ENCODE data around the gene OVCH1. TPM values are rescaled to one million over a fixed set of nuclear protein-coding genes. Genes with fewer than 3 reads are reported as not detected.

The OVCH1 gene
- total RNA-seq, 1 donor from 2014 or later: not detected

DNA sequence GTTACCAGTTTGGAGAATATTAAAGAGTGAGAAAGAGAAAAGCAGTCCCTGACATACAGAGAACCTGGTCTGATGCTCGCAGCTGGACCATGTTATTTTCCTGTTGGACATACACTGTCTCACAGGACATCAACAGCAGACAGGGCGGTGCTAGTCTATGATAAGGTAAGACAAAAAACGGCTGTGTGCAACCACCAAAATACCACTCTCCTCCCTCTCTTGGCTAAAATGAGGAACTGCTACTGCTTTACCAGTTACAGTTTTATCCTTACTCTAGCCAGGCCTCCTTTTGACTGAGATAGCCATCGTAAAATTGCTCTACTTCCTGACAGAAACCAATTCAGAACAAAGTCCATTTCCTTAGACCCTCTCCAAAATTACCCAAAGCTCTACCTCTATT lies 69.5 kb downstream of the OVCH1 start:
- peaks cover 13% of the 10 kb centered on the region for H3K9me3 Mint-ChIP-seq
- no peaks in the 10 kb centered on the region for H3K27me3 Mint-ChIP-seq (ENCODE audit: low read depth)
- DNase-seq (ENCODE audit: low spot score in 2 of 2, unreplicated experiment in 2 of 2): no peak

DNA sequence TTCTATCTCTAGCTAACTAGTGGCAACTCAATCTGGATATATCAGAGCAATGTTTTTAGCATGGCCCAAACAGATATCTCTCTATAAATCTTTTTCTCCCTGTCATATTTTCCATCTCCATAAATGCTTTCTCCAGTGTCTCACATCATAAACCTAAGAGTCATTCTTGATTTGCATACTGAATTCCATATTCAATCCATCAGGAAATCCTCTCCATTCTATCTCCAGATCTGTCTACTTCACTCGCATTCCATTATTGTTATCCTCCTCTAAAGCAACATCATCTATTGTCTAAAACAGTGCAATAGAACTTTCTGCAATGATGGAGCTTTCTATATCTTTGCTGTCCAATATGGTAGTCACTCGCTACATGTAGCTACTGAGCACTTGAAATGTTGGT lies 71.0 kb downstream of the OVCH1 start:
- H3K9me3 Mint-ChIP-seq: peaks cover 13% of the 10 kb centered on the region
- TF ChIP-seq, protein P1, sequence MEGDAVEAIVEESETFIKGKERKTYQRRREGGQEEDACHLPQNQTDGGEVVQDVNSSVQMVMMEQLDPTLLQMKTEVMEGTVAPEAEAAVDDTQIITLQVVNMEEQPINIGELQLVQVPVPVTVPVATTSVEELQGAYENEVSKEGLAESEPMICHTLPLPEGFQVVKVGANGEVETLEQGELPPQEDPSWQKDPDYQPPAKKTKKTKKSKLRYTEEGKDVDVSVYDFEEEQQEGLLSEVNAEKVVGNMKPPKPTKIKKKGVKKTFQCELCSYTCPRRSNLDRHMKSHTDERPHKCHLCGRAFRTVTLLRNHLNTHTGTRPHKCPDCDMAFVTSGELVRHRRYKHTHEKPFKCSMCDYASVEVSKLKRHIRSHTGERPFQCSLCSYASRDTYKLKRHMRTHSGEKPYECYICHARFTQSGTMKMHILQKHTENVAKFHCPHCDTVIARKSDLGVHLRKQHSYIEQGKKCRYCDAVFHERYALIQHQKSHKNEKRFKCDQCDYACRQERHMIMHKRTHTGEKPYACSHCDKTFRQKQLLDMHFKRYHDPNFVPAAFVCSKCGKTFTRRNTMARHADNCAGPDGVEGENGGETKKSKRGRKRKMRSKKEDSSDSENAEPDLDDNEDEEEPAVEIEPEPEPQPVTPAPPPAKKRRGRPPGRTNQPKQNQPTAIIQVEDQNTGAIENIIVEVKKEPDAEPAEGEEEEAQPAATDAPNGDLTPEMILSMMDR (IDR thresholded peaks at IDR 0.05; ENCODE audit: unreplicated experiment): no peak
- DNase-seq (ENCODE audit: low spot score in 2 of 2, unreplicated experiment in 2 of 2): no peak
- no peaks in the 10 kb centered on the region for H3K27me3 Mint-ChIP-seq (ENCODE audit: low read depth)
- H3K4me1 Mint-ChIP-seq: no peaks in the 10 kb centered on the region
- H3K4me3 Mint-ChIP-seq: no peak overlapping the region
- H3K36me3 Mint-ChIP-seq: no peaks in the 10 kb centered on the region
- no peak overlapping the region for H3K27ac Mint-ChIP-seq

More for the DNA sequence above, 69.5 kb downstream of the OVCH1 start:
- Mint-ChIP-seq H3K27ac (no peak overlapping the region), H3K4me1 (no peaks in the 10 kb centered on the region), H3K36me3 (no peaks in the 10 kb centered on the region), H3K4me3 (no peak overlapping the region)
- TF ChIP-seq, protein P1 (IDR thresholded peaks at IDR 0.05; ENCODE audit: unreplicated experiment): no peak

DNA sequence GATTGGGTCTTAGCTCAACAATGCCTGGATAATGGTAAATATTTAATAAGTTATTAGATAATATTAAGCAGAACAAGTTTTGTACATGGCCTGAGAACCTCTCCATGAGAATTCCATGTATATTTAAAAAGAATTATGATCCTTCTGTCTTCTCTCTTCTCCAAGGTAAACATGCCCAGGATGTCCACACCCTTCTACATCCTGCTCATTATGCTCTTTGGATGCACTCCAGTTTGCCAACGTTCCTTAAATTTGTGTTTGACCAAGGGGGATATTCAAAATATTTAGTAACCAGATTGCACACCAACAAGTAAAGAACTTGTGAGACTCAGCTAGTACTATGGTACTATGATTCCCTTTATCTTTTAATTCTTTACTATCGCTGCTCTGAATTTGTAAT lies 71.8 kb downstream of the OVCH1 start:
- Mint-ChIP-seq H3K27me3 (ENCODE audit: low read depth) (no peaks in the 10 kb centered on the region), H3K4me1 (no peaks in the 10 kb centered on the region), H3K4me3 (no peak overlapping the region), H3K27ac (no peak overlapping the region), H3K36me3 (no peaks in the 10 kb centered on the region), H3K9me3 (peaks cover 13% of the 10 kb centered on the region)
- TF ChIP-seq, protein P1 (IDR thresholded peaks at IDR 0.05; ENCODE audit: unreplicated experiment): no peak
- no peak for DNase-seq (ENCODE audit: low spot score in 2 of 2, unreplicated experiment in 2 of 2)

DNA sequence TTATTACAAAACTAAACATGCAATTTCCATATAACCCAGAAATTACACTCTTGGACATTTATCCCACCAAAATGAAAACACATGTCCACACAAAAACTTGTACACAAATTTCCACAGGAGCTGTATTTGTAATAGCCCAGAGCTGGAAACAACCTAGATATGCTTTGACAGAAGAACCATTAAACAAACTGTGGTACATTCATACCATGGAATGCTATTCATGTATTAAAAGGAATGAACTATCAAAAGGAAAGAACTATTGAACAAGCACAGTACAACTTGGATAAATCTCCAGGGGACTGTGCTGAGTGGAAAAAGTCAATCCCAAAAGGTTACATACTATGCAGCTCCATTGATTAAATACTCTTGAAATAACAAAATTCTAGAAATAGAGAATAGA lies 80.7 kb downstream of the OVCH1 start:
- H3K4me3 Mint-ChIP-seq: no peak overlapping the region
- no peak overlapping the region for H3K27ac Mint-ChIP-seq
- H3K9me3 Mint-ChIP-seq: no peaks in the 10 kb centered on the region
- no peaks in the 10 kb centered on the region for H3K36me3 Mint-ChIP-seq
- DNase-seq (ENCODE audit: low spot score in 2 of 2, unreplicated experiment in 2 of 2): no peak
- TF ChIP-seq, protein P1 (IDR thresholded peaks at IDR 0.05; ENCODE audit: unreplicated experiment): no peak
- peaks cover 29% of the 10 kb centered on the region for H3K27me3 Mint-ChIP-seq (ENCODE audit: low read depth)
- H3K4me1 Mint-ChIP-seq: no peaks in the 10 kb centered on the region

DNA sequence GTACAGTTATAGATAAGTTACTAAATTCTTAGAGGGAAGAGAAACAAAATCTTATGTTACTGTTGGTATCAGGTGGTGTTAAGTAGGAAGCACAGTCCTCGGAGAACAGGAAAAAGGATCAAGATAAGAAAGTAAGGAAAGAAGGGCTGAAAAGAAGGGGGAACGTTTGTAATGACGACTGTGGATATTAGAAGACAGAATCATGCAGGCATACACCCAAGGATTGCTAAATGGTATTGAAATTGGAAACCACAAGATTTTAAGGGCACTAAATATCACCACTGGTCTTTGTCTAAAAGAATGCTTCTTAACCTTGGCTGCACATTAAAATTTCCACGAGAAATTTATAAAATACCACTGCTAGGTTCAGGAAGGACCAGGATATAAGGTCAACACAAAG lies 82.4 kb downstream of the OVCH1 start:
- TF ChIP-seq, protein P1 (IDR thresholded peaks at IDR 0.05; ENCODE audit: unreplicated experiment): no peak
- DNase-seq (ENCODE audit: low spot score in 2 of 2, unreplicated experiment in 2 of 2): no peak
- H3K4me1 Mint-ChIP-seq: no peaks in the 10 kb centered on the region
- H3K27me3 Mint-ChIP-seq (ENCODE audit: low read depth): peaks cover 27% of the 10 kb centered on the region
- H3K4me3 Mint-ChIP-seq: no peak overlapping the region
- no peak overlapping the region for H3K27ac Mint-ChIP-seq
- H3K9me3 Mint-ChIP-seq: peaks cover 7% of the 10 kb centered on the region
- H3K36me3 Mint-ChIP-seq: no peaks in the 10 kb centered on the region

DNA sequence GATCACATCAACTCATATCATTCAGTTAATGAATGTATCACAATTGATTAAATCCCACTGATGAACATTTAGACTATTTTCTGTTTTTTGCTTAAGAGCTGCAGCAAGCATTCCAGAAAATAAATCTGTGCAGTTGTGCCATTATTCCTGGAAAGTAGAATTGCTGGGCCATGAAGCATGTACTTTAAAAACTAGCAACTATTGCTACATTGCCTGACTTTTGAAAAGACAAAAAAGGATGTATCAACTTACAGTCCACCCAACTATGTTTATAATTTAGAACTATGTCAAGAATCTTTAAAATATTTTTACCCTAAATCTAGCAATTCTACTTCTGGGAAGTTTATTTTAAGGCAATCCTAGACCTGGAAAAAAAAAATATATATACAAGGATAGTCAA lies 83.1 kb downstream of the OVCH1 start:
- H3K9me3 Mint-ChIP-seq: peaks cover 15% of the 10 kb centered on the region
- H3K27me3 Mint-ChIP-seq (ENCODE audit: low read depth): peaks cover 27% of the 10 kb centered on the region
- no peaks in the 10 kb centered on the region for H3K4me1 Mint-ChIP-seq

More for the DNA sequence above, 83.1 kb downstream of the OVCH1 start:
- DNase-seq (ENCODE audit: low spot score in 2 of 2, unreplicated experiment in 2 of 2): no peak
- Mint-ChIP-seq H3K27ac (no peak overlapping the region), H3K36me3 (no peaks in the 10 kb centered on the region), H3K4me3 (no peak overlapping the region)
- TF ChIP-seq, protein P1 (IDR thresholded peaks at IDR 0.05; ENCODE audit: unreplicated experiment): no peak
